Endodermal cell (in vitro differentiated cells): ENCODE results near the gene RNF220. TPM values are rescaled to one million over a fixed set of nuclear protein-coding genes. Genes with fewer than 3 reads are reported as not detected.

Experiments
- DNase-seq: peaks from one replicate; pipeline ENCODE4 v3.0.0-alpha.2; 2017
- H3K27ac ChIP-seq: 2 replicates; pipeline ENCODE4 v1.5.1; 2013; ENCODE audit warnings: mild to moderate bottlenecking, low read depth, low read length, moderate library complexity
- H3K27me3 ChIP-seq: 2 replicates; pipeline ENCODE4 v1.6.1; 2013; ENCODE audit warnings: mild to moderate bottlenecking, low read length, moderate library complexity; ENCODE audit not compliant: insufficient read depth, control insufficient read depth, poor library complexity, severe bottlenecking
- H3K36me3 ChIP-seq: 2 replicates; pipeline ENCODE4 v1.7.0; 2013; ENCODE audit warnings: mild to moderate bottlenecking, low read length, moderate library complexity; ENCODE audit not compliant: control insufficient read depth, insufficient read depth
- H3K4me1 ChIP-seq: one replicate; pipeline ENCODE4 v1.7.0; 2013; ENCODE audit warnings: low read length; ENCODE audit not compliant: control insufficient read depth, insufficient read depth
- H3K4me3 ChIP-seq: 2 replicates; pipeline ENCODE4 v1.5.1; 2013; ENCODE audit warnings: mild to moderate bottlenecking, low read length, moderate library complexity
- H3K9ac ChIP-seq: 2 replicates; pipeline ENCODE4 v1.6.1; 2013; ENCODE audit warnings: mild to moderate bottlenecking, low read length, moderate library complexity; ENCODE audit not compliant: poor library complexity, severe bottlenecking; ENCODE audit errors: extremely low read depth
- H3K9me3 ChIP-seq: 2 replicates; pipeline ENCODE4 v1.6.1; 2013; ENCODE audit warnings: mild to moderate bottlenecking, low read length, moderate library complexity; ENCODE audit not compliant: control insufficient read depth
- H3K27ac Mint-ChIP-seq: 2 replicates; pipeline ENCODE4 v1.8.0; 2020; ENCODE audit warnings: mixed read lengths
- H3K27me3 Mint-ChIP-seq: 2 replicates; pipeline ENCODE4 v1.8.0; 2021; ENCODE audit warnings: mild to moderate bottlenecking, mixed read lengths; ENCODE audit not compliant: insufficient read depth
- H3K36me3 Mint-ChIP-seq: 2 replicates; pipeline ENCODE4 v1.8.0; 2020; ENCODE audit warnings: low read depth, mixed read lengths
- H3K4me1 Mint-ChIP-seq: 2 replicates; pipeline ENCODE4 v1.8.0; 2020; ENCODE audit warnings: mixed read lengths
- H3K4me3 Mint-ChIP-seq: 2 replicates; pipeline ENCODE4 v1.8.0; 2020; ENCODE audit warnings: mild to moderate bottlenecking, moderate library complexity, mixed read lengths
- H3K9me3 Mint-ChIP-seq: 2 replicates; pipeline ENCODE4 v1.8.0; 2020; ENCODE audit warnings: mild to moderate bottlenecking, mixed read lengths
- CTCF ChIP-seq: fragments of 200-600 bp; sonication (generic); conservative IDR thresholded peaks from 2 replicates; pipeline ENCODE4 v1.5.0; 2021; ENCODE audit warnings: antibody characterized with exemption, mild to moderate bottlenecking
- WGBS, 2 experiments: methylation state at CpG; one replicate each; pipeline versions ENCODE4 v1.1.5 to v1.1.7; 2013; ENCODE audit warnings: missing lambda C conversion rate in 2 of 2, mixed read lengths in 1 of 2; ENCODE audit not compliant: insufficient coverage in 1 of 2, insufficient read length in 1 of 2; 5-methylcytosine and 5-hydroxymethylcytosine counted together
- total RNA-seq, 2 donors: library from RNA; stranded (reverse); fragmentation: NEBNext Ultra II Directional in 1 of 2; extraction: Animal tissue kit (Norgen Biotek cat#: 25700) in 1 of 2; gene quantifications; 2 replicates in 1 of 2; 3 replicates in 1 of 2; pipeline ENCODE4 v1.2.1, GENCODE V29; 2021

RNF220 gene
- total RNA-seq, 2 donors from 2014 or later = 94.6 to 95.5 TPM

GRCh38 chr1:44423591-44424537, 18.8 kb downstream of the RNF220 start:
- no peak for TF ChIP-seq CTCF
- Mint-ChIP-seq H3K9me3 (no peaks in the 10 kb centered on the region), H3K4me3 (no peak overlapping the region)

GRCh38 chr1:44424747-44425146, 19.7 kb downstream of the RNF220 start:
- no peak for TF ChIP-seq CTCF
- Histone ChIP-seq H3K27ac (no peak overlapping the region), H3K27me3 (peaks cover 44% of the 10 kb centered on the region), H3K9ac (no peak overlapping the region), H3K4me1 (peaks cover 3% of the 10 kb centered on the region), H3K9me3 (no peaks in the 10 kb centered on the region), H3K36me3 (no peaks in the 10 kb centered on the region), H3K4me3 (no peak overlapping the region)
- 76 to 82% methylated on average over 4 to 9 of the region's 9 CpGs for WGBS, 2 experiments
- H3K27ac Mint-ChIP-seq = no peak overlapping the region
- H3K36me3 Mint-ChIP-seq = no peaks in the 10 kb centered on the region
- no peak for DNase-seq
- H3K4me1 Mint-ChIP-seq = peaks cover 28% of the 10 kb centered on the region
- no peaks in the 10 kb centered on the region for H3K9me3 Mint-ChIP-seq
- H3K4me3 Mint-ChIP-seq = no peak overlapping the region
- peaks cover 68% of the 10 kb centered on the region for H3K27me3 Mint-ChIP-seq

More at GRCh38 chr1:44423591-44424537, 18.8 kb downstream of the RNF220 start:
- peaks cover 53% of the 10 kb centered on the region for H3K27me3 ChIP-seq
- H3K36me3 ChIP-seq = no peaks in the 10 kb centered on the region
- no peak overlapping the region for H3K9ac ChIP-seq
- no peaks in the 10 kb centered on the region for H3K9me3 ChIP-seq
- H3K27me3 Mint-ChIP-seq = peaks cover 76% of the 10 kb centered on the region
- DNase-seq = no peak
- H3K4me1 Mint-ChIP-seq = peaks cover 21% of the 10 kb centered on the region
- no peak overlapping the region for H3K27ac Mint-ChIP-seq
- WGBS, 2 experiments = 71 to 76% methylated on average over 8 to 19 of the region's 19 CpGs
- H3K4me3 ChIP-seq = no peak overlapping the region
- no peak overlapping the region for H3K27ac ChIP-seq
- H3K4me1 ChIP-seq = peaks cover 3% of the 10 kb centered on the region
- no peaks in the 10 kb centered on the region for H3K36me3 Mint-ChIP-seq

- Histone ChIP-seq H3K4me3 (no peak overlapping the region), H3K36me3 (no peaks in the 10 kb centered on the region), H3K27me3 (peaks cover 37% of the 10 kb centered on the region), H3K4me1 (peaks cover 3% of the 10 kb centered on the region), H3K27ac (no peak overlapping the region), H3K9me3 (no peaks in the 10 kb centered on the region), H3K9ac (no peak overlapping the region)
- no peaks in the 10 kb centered on the region for H3K36me3 Mint-ChIP-seq
- H3K9me3 Mint-ChIP-seq = no peaks in the 10 kb centered on the region
- no peak overlapping the region for H3K27ac Mint-ChIP-seq
- no peak overlapping the region for H3K4me3 Mint-ChIP-seq
- 85 to 92% methylated on average over 7 of the region's 8 CpGs for WGBS, 2 experiments
- TF ChIP-seq CTCF = peak; percentile 31
- no peak for DNase-seq
- peaks cover 28% of the 10 kb centered on the region for H3K4me1 Mint-ChIP-seq
- H3K27me3 Mint-ChIP-seq = peaks cover 61% of the 10 kb centered on the region
Measured at GRCh38 chr1:44425341-44426082, 20.5 kb downstream of the RNF220 start.
